Measurements from ENCODE around the gene MKI67.
A peak's percentile ranks its signal among the peaks of the same experiment; 100 is the strongest.

MKI67 gene

DNA sequence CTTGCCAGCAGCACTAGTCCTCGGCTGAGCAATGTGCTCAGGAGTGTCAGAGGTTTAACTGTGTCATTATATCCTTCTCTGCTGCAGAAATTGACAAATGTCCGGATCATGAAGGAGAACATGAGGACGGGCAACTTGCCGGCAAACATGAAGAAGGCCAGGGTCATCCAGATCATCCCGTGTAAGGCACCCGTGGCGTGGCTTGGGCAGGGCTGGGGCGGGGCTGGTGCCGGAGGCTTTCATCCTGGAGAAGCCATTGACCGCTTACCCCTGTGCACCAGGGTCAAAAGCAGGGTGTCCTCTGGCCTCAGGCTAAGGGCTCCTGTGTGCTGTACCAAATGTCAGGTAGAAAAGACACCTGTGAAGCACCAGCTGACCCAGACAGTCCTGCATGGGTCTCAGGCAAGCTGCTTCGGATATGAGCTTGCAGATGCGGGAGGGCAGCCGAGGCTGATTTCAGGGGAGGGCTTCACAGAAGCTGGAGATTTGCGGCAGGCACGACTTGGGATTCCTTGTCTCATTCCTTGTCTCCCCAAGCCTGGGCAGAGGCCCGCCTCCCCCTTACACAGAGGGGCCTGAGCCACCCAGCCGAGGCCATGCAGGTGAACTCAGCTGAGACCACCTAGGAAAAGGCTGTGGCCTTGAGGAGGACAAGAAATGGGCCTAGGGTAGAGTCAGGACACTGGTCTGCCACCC is 55.4 kb downstream of the MKI67 start:
- Mint-ChIP-seq H3K36me3 (peaks cover 100% of the 10 kb centered on the region), H3K4me3 (no peak overlapping the region)

DNA sequence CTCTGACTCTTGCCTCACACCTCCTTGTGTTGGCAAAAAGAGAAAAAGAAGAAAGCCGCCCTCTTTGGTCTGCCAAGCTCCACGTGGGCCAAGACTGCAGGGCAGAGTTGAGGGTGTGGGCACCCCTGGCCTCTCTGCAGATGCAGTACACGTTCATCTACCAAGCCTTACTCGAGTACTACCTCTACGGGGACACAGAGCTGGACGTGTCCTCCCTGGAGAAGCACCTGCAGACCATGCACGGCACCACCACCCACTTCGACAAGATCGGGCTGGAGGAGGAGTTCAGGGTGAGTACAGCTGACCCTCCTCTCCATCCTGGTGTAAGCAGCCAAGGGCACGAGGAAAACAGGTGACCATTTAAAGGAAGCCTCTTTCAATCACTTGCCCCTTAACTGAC is 56.1 kb downstream of the MKI67 start:
- Mint-ChIP-seq H3K4me3 (no peak overlapping the region), H3K9me3 (no peaks in the 10 kb centered on the region), H3K4me1 (peaks cover 31% of the 10 kb centered on the region), H3K36me3 (peaks cover 100% of the 10 kb centered on the region), H3K27ac (no peak overlapping the region)
- no peak for DNase-seq (ENCODE audit: low spot score in 2 of 2)
- ATAC-seq = no peak

More for the DNA sequence above, 55.4 kb downstream of the MKI67 start:
- no peaks in the 10 kb centered on the region for H3K9me3 Mint-ChIP-seq
- ATAC-seq (no peak), DNase-seq (ENCODE audit: low spot score in 2 of 2) (no peak)
- H3K4me1 Mint-ChIP-seq = peaks cover 24% of the 10 kb centered on the region
- H3K27ac Mint-ChIP-seq = peak overlapping the region; percentile 29

GRCh38 chr10:128069351-128070051 is 56.7 kb downstream of the MKI67 start:
- no peak overlapping the region for H3K4me3 Mint-ChIP-seq
- DNase-seq (ENCODE audit: low spot score in 2 of 2) (peak; percentile 67 to 83), ATAC-seq (peak; percentile 49)
- H3K36me3 Mint-ChIP-seq = peaks cover 100% of the 10 kb centered on the region
- H3K4me1 Mint-ChIP-seq = peaks cover 38% of the 10 kb centered on the region
- no peak overlapping the region for H3K27ac Mint-ChIP-seq
- no peaks in the 10 kb centered on the region for H3K9me3 Mint-ChIP-seq

GRCh38 chr10:128068398-128069285 is 57.6 kb downstream of the MKI67 start:
- H3K36me3 Mint-ChIP-seq = peaks cover 100% of the 10 kb centered on the region

GRCh38 chr10:128067691-128068397 is 58.4 kb downstream of the MKI67 start:
- H3K4me3 Mint-ChIP-seq = no peak overlapping the region
- no peak overlapping the region for H3K27ac Mint-ChIP-seq

More at GRCh38 chr10:128068398-128069285, 57.6 kb downstream of the MKI67 start:
- no peak for DNase-seq (ENCODE audit: low spot score in 2 of 2)
- Mint-ChIP-seq H3K4me1 (peaks cover 47% of the 10 kb centered on the region), H3K9me3 (no peaks in the 10 kb centered on the region), H3K4me3 (no peak overlapping the region), H3K27ac (no peak overlapping the region)
- no peak for ATAC-seq

GRCh38 chr10:128066870-128067382 is 59.3 kb downstream of the MKI67 start:
- Mint-ChIP-seq H3K27ac (no peak overlapping the region), H3K9me3 (no peaks in the 10 kb centered on the region), H3K4me1 (peaks cover 64% of the 10 kb centered on the region), H3K4me3 (no peak overlapping the region), H3K36me3 (peaks cover 100% of the 10 kb centered on the region)
- ATAC-seq (no peak), DNase-seq (ENCODE audit: low spot score in 2 of 2) (no peak)

More at GRCh38 chr10:128067691-128068397, 58.4 kb downstream of the MKI67 start:
- Mint-ChIP-seq H3K4me1 (peaks cover 55% of the 10 kb centered on the region), H3K36me3 (peaks cover 100% of the 10 kb centered on the region), H3K9me3 (no peaks in the 10 kb centered on the region)
- no peak for DNase-seq (ENCODE audit: low spot score in 2 of 2)
- no peak for ATAC-seq

GRCh38 chr10:128065881-128066534 is 60.2 kb downstream of the MKI67 start:
- H3K4me3 Mint-ChIP-seq = no peak overlapping the region
- no peaks in the 10 kb centered on the region for H3K9me3 Mint-ChIP-seq
- no peak for ATAC-seq
- no peak for DNase-seq (ENCODE audit: low spot score in 2 of 2)
- H3K4me1 Mint-ChIP-seq = peaks cover 67% of the 10 kb centered on the region
- H3K36me3 Mint-ChIP-seq = peaks cover 100% of the 10 kb centered on the region
- H3K27ac Mint-ChIP-seq = peak overlapping the region; percentile 17

DNA sequence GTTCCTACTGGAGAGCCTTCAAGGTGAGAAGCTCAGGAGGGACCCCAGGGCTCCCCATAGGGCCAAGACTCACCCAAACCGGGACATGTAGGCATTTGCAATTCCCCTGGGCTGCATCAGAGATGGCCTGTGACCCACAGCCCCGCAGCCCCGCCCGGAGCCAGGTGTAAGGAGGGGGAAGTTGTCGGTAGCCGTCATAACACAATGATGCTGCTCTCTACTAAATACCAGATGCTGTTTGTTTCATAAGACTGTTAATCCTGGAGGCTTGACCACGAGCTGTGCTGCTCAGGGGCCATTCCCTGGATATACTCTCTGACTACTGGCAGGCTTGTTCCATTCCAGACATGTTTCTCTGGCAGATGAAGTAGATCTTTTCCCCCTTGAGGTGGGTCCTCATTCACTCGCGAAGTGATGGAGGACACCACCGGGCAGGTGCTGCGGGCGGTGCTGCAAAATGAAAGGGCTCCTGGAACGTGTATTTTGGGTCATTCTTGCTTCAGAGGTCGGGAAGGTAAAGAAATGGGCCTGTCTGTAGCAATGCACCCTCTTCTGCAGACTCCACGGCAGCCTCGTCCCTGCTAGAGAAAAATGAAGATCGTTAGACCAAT is 61.1 kb downstream of the MKI67 start:
- Mint-ChIP-seq H3K4me3 (peak overlapping the region; percentile 64), H3K36me3 (peaks cover 97% of the 10 kb centered on the region), H3K27ac (peak overlapping the region; percentile 87), H3K4me1 (peaks cover 77% of the 10 kb centered on the region), H3K9me3 (no peaks in the 10 kb centered on the region)
- ATAC-seq (no peak), DNase-seq (ENCODE audit: low spot score in 2 of 2) (no peak)

- H3K36me3 Mint-ChIP-seq = peaks cover 95% of the 10 kb centered on the region
- H3K9me3 Mint-ChIP-seq = no peaks in the 10 kb centered on the region
- DNase-seq (ENCODE audit: low spot score in 2 of 2) (peak; percentile 47 to 82), ATAC-seq (peak; percentile 86)
- peak overlapping the region; percentile 64 for H3K4me3 Mint-ChIP-seq
- H3K4me1 Mint-ChIP-seq = peaks cover 77% of the 10 kb centered on the region
- peak overlapping the region; percentile 87 for H3K27ac Mint-ChIP-seq
Observed at GRCh38 chr10:128064108-128064969, 61.9 kb downstream of the MKI67 start.

GRCh38 chr10:128063736-128064107 is 62.5 kb downstream of the MKI67 start:
- no peak for ATAC-seq
- peak overlapping the region; percentile 87 for H3K27ac Mint-ChIP-seq
- peaks cover 83% of the 10 kb centered on the region for H3K4me1 Mint-ChIP-seq
- peaks cover 95% of the 10 kb centered on the region for H3K36me3 Mint-ChIP-seq
- H3K4me3 Mint-ChIP-seq = peak overlapping the region; percentile 64
- DNase-seq (ENCODE audit: low spot score in 2 of 2) = no peak
- H3K9me3 Mint-ChIP-seq = no peaks in the 10 kb centered on the region

GRCh38 chr10:128062881-128063563 is 63.2 kb downstream of the MKI67 start:
- H3K9me3 Mint-ChIP-seq = no peaks in the 10 kb centered on the region
- peaks cover 90% of the 10 kb centered on the region for H3K4me1 Mint-ChIP-seq
- peak overlapping the region; percentile 64 for H3K4me3 Mint-ChIP-seq
- peak overlapping the region; percentile 87 for H3K27ac Mint-ChIP-seq
- peaks cover 95% of the 10 kb centered on the region for H3K36me3 Mint-ChIP-seq
- ATAC-seq (no peak), DNase-seq (ENCODE audit: low spot score in 2 of 2) (peak in 1 of 2 donors; percentile 70)

- Mint-ChIP-seq H3K27ac (peak overlapping the region; percentile 87), H3K4me3 (peak overlapping the region; percentile 64), H3K36me3 (peaks cover 95% of the 10 kb centered on the region), H3K4me1 (peaks cover 94% of the 10 kb centered on the region), H3K9me3 (no peaks in the 10 kb centered on the region)
- DNase-seq (ENCODE audit: low spot score in 2 of 2) = no peak
- ATAC-seq = no peak
Observed at GRCh38 chr10:128062331-128062880, 63.8 kb downstream of the MKI67 start.

Data from stimulated activated effector memory CD8-positive, alpha-beta T cell treated with anti-CD3 and anti-CD28 coated beads, Interleukin-12 subunit alpha, Interleukin-12 subunit beta, amount 100 ng/mL, for 72 hours (primary cell).